GM12874 (cell line): Measurements from ENCODE around the gene FAM222B.

ENCODE experiments used
- CTCF ChIP-seq: IDR thresholded peaks from 2 replicates; pipeline ENCODE4 v1.5.1; 2011; ENCODE audit warnings: low read depth, mild to moderate bottlenecking, control low read depth, low read length, moderate library complexity; ENCODE audit not compliant: insufficient read depth

Gene FAM222B

GRCh38 chr17:28715217-28715616 lies 127.4 kb downstream of the FAM222B start:
- no peak for TF ChIP-seq CTCF

GRCh38 chr17:28714281-28714680 lies 128.3 kb downstream of the FAM222B start:
- TF ChIP-seq CTCF, result no peak

GRCh38 chr17:28712705-28713415 lies 129.7 kb downstream of the FAM222B start:
- TF ChIP-seq CTCF, result no peak

GRCh38 chr17:28712032-28712704 lies 130.4 kb downstream of the FAM222B start:
- TF ChIP-seq CTCF, result peak; percentile 20; the same call in 1 of the 2 replicates

GRCh38 chr17:28711723-28712031 lies 130.9 kb downstream of the FAM222B start, which contains the start of gene PROCA1:
Gene PROCA1, minus strand, starts transcription at chr17:28711888. Its CDS starts 228 bp downstream, at chr17:28711660.
- no peak for TF ChIP-seq CTCF

- no peak for TF ChIP-seq CTCF
Observed at GRCh38 chr17:28710861-28711722, 131.5 kb downstream of the FAM222B start.

GRCh38 chr17:28707339-28707720 lies 135.3 kb downstream of the FAM222B start:
- no peak for TF ChIP-seq CTCF
